ENCODE measurements around the gene AMHR2. TPM values are rescaled to one million over a fixed set of nuclear protein-coding genes. Genes with fewer than 3 reads are reported as not detected.

The AMHR2 gene
- polyA plus RNA-seq, 3 donors, result not detected

- Mint-ChIP-seq H3K4me1 (peaks cover 24% of the 10 kb centered on the region), H3K27me3 (ENCODE audit: low read depth in 3 of 3) (peaks cover 0 to 4% (median 0%) of the 10 kb centered on the region in 3 donors), H3K9me3 (no peaks in the 10 kb centered on the region), H3K36me3 (peaks cover 40 to 46% of the 10 kb centered on the region in 2 donors), H3K4me3 (no peak overlapping the region), H3K27ac (peak overlapping the region in 1 of 7 donors; percentile 28)
- WGBS (ENCODE audit: insufficient coverage), result 100% methylated on average over 2 of the region's 7 CpGs
- H3K36me3 ChIP-seq (replicated peaks in 1 of 2; ENCODE audit: control insufficient read depth in 1 of 2, insufficient read depth in 2 of 2, low read length in 2 of 2), result peaks cover 43 to 57% of the 10 kb centered on the region in 2 donors
- H4K20me1 ChIP-seq (ENCODE audit: insufficient read depth, low read length), result peaks cover 73% of the 10 kb centered on the region
- H3K27ac ChIP-seq (ENCODE audit: low read depth in 1 of 2, low read length in 2 of 2), result no peak overlapping the region
- H3K9me3 ChIP-seq (replicated peaks in 1 of 2; ENCODE audit: control insufficient read depth in 1 of 2, insufficient read depth in 1 of 2, low read length in 2 of 2), result no peaks in the 10 kb centered on the region
- TF ChIP-seq CTCF (IDR thresholded peaks at IDR 0.05), result no peak
- H3K27me3 ChIP-seq (ENCODE audit: control insufficient read depth in 2 of 2, insufficient read depth in 2 of 2, low read length in 2 of 2), result no peaks in the 10 kb centered on the region
- no peak overlapping the region for H3K4me3 ChIP-seq (replicated peaks in 1 of 3; ENCODE audit: low read depth in 2 of 3, low read length in 3 of 3)
- peaks cover 12 to 17% of the 10 kb centered on the region in 2 donors for H3K4me1 ChIP-seq (ENCODE audit: control insufficient read depth in 1 of 2, insufficient read depth in 2 of 2, low read length in 2 of 2)
- DNase-seq, result no peak
- no peak overlapping the region for H3K9ac ChIP-seq (ENCODE audit: insufficient read depth, low read length, poor library complexity, severe bottlenecking)
- H3K79me2 ChIP-seq (ENCODE audit: insufficient read depth, low read length), result peaks cover 52% of the 10 kb centered on the region
- H2AFZ ChIP-seq (ENCODE audit: insufficient read depth, low read depth, low read length, poor library complexity, severe bottlenecking), result no peak overlapping the region
- H3K4me2 ChIP-seq (replicated peaks; ENCODE audit: extremely low read depth, low read length, poor library complexity, severe bottlenecking), result no peak overlapping the region
- intact Hi-C loops (cut with micrococcal nuclease), result loop anchor here (5.0 kb wide), 4 partner anchors 51 to 226 kb away; partner anchors contain the start of genes ATP5MC2 (in 1 of the 2), MYG1 (in 1 of the 2), PFDN5 (in 1 of the 2) and TARBP2 (in 1 of the 2)
Observed at GRCh38 chr12:53450936-53451335, 27.3 kb downstream of the AMHR2 start.

GRCh38 chr12:53451661-53452158 lies 28.1 kb downstream of the AMHR2 start, which contains the start of gene PCBP2:
TSS of gene PCBP2 (plus strand) at chr12:53452102. CDS start at chr12:53454801, 2,699 bp downstream.
- peak; percentile 98 to 99 (median 98) for DNase-seq
- peak; percentile 81 for TF ChIP-seq CTCF (IDR thresholded peaks at IDR 0.05)
- peak within 1 kb of the TSS; percentile 88 for H3K4me2 ChIP-seq (replicated peaks; ENCODE audit: extremely low read depth, low read length, poor library complexity, severe bottlenecking)
- intact Hi-C loops (cut with micrococcal nuclease), result loop anchor here (1.0 to 5.0 kb wide), 5 partner anchors 50 to 226 kb away; partner anchors contain the start of genes TARBP2 (in 2 of the 2), ATP5MC2 (in 1 of the 2), MYG1 (in 1 of the 2) and PFDN5 (in 1 of the 2)
- peaks cover 58% of the 10 kb centered on the region for H3K79me2 ChIP-seq (ENCODE audit: insufficient read depth, low read length)
- Mint-ChIP-seq H3K27me3 (ENCODE audit: low read depth in 3 of 3) (peaks cover 0 to 4% (median 0%) of the 10 kb centered on the region in 3 donors), H3K36me3 (peaks cover 40 to 46% of the 10 kb centered on the region in 2 donors), H3K4me3 (peak within 1 kb of the TSS; percentile 94 to 99), H3K27ac (peak within 1 kb of the TSS; percentile 96 to 99 (median 99)), H3K9me3 (no peaks in the 10 kb centered on the region), H3K4me1 (peaks cover 19% of the 10 kb centered on the region)
- peak within 1 kb of the TSS; percentile 80 to 95 (median 87) for H3K4me3 ChIP-seq (replicated peaks in 1 of 3; ENCODE audit: low read depth in 2 of 3, low read length in 3 of 3)
- H3K9me3 ChIP-seq (replicated peaks in 1 of 2; ENCODE audit: control insufficient read depth in 1 of 2, insufficient read depth in 1 of 2, low read length in 2 of 2), result no peaks in the 10 kb centered on the region
- peaks cover 44 to 57% of the 10 kb centered on the region in 2 donors for H3K36me3 ChIP-seq (replicated peaks in 1 of 2; ENCODE audit: control insufficient read depth in 1 of 2, insufficient read depth in 2 of 2, low read length in 2 of 2)
- peaks cover 12 to 17% of the 10 kb centered on the region in 2 donors for H3K4me1 ChIP-seq (ENCODE audit: control insufficient read depth in 1 of 2, insufficient read depth in 2 of 2, low read length in 2 of 2)
- WGBS (ENCODE audit: insufficient coverage), result 0% methylated on average over 21 of the region's 32 CpGs
- H3K27ac ChIP-seq (ENCODE audit: low read depth in 1 of 2, low read length in 2 of 2), result peak within 1 kb of the TSS; percentile 85 to 91
- H3K27me3 ChIP-seq (ENCODE audit: control insufficient read depth in 2 of 2, insufficient read depth in 2 of 2, low read length in 2 of 2), result no peaks in the 10 kb centered on the region
- peaks cover 74% of the 10 kb centered on the region for H4K20me1 ChIP-seq (ENCODE audit: insufficient read depth, low read length)
- peak within 1 kb of the TSS; percentile 7 for H2AFZ ChIP-seq (ENCODE audit: insufficient read depth, low read depth, low read length, poor library complexity, severe bottlenecking)
- H3K9ac ChIP-seq (ENCODE audit: insufficient read depth, low read length, poor library complexity, severe bottlenecking), result peak within 1 kb of the TSS; percentile 87

Measured in CD14-positive monocyte (primary cell).